ENCODE results near the gene MAML2. TPM values are rescaled to one million over a fixed set of nuclear protein-coding genes. Genes with fewer than 3 reads are reported as not detected.

The MAML2 gene
- total RNA-seq, 4 donors from 2014 or later: 34.3 to 58.8 (median 56.0) TPM

DNA sequence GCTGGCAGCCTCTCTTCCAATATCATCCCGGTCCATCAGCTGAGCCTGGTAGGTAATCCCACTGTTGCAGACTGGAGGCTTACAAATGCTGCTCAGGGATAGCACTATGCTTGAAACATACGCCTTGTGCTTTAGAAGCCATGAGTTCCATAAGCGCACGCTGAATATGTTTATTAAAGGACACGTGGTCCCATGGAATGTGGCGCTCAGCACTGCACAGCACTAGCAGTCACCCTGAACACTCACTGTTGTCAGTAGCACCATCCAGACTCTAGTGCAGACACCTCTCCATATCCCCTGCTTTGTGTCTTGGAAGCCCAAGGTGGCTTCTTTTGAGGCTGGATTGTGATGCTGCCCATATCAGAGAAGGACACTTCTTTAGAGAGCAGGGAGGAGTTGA lies 120.9 kb downstream of the MAML2 start:
- TF ChIP-seq, protein P1, sequence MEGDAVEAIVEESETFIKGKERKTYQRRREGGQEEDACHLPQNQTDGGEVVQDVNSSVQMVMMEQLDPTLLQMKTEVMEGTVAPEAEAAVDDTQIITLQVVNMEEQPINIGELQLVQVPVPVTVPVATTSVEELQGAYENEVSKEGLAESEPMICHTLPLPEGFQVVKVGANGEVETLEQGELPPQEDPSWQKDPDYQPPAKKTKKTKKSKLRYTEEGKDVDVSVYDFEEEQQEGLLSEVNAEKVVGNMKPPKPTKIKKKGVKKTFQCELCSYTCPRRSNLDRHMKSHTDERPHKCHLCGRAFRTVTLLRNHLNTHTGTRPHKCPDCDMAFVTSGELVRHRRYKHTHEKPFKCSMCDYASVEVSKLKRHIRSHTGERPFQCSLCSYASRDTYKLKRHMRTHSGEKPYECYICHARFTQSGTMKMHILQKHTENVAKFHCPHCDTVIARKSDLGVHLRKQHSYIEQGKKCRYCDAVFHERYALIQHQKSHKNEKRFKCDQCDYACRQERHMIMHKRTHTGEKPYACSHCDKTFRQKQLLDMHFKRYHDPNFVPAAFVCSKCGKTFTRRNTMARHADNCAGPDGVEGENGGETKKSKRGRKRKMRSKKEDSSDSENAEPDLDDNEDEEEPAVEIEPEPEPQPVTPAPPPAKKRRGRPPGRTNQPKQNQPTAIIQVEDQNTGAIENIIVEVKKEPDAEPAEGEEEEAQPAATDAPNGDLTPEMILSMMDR (IDR thresholded peaks at IDR 0.05; ENCODE audit: low read depth): no peak

DNA sequence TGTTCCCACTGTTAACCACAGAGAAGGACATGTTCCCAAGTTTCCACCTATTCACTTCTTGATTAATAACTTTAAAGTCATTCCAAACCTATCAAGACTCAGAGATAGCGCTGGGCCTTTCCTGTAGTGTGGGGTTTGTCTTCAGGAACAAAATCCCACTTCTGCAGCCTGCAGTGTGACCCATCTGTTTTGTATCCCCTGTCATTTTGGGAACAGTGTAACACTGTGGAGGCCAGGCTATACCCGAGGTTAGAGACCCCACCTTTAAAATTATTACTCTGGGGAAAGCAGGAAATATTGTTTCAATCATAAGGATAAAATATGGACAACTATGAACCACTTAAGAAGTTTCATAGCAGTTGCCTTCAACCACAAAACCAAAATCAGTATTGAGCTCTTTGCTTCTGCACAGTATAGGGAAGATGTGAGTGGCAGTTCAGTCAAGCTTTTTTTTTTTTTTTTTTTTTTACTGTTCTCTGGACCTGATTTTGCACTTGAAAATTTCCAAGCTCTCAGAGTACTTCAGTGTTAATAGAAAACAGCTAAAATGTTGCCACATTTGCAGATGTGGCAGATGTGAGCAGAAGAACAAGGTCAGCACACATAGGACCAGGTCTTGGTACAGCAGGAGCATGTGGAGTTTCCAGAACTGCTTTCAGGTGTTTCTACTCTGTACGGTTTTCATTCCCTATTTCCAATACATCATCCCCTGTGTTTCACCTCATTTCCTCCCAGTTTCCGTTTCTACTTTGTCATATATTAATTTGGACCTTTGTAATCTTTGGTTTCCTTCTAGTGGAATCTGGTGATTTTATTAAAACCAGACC lies 121.5 kb downstream of the MAML2 start:
- TF ChIP-seq, protein P1 (IDR thresholded peaks at IDR 0.05; ENCODE audit: low read depth): no peak

DNA sequence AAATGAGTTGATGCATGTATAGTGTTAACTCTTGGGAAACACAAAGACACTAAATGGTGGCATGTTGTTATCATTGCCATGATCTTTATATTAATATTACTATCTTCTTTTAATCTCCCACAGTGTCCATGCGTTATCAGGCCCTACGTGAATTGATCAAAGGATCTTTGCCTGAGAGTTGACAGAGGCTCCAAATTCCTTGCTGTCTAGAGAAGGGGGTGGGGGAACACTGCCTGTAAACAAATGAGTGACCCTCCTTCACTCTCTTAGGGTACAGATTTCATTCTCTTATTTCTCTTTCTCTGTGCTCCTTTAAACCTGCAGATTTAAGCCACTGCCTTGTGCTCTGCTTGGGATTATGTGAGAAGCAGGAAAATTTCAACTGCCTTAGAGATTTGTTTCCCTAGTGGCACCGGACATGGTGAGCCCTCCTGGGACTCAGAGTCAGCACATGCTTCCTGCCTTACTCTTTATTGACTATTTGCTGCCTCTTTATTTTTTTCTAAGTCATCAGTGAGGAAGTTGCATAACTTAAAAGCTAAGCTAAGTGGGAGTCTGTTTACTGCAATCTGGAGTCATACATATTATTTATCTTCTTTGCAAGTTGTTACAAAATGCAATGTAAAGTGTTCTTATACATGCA lies 122.9 kb downstream of the MAML2 start:
- TF ChIP-seq, protein P1 (IDR thresholded peaks at IDR 0.05; ENCODE audit: low read depth): no peak

DNA sequence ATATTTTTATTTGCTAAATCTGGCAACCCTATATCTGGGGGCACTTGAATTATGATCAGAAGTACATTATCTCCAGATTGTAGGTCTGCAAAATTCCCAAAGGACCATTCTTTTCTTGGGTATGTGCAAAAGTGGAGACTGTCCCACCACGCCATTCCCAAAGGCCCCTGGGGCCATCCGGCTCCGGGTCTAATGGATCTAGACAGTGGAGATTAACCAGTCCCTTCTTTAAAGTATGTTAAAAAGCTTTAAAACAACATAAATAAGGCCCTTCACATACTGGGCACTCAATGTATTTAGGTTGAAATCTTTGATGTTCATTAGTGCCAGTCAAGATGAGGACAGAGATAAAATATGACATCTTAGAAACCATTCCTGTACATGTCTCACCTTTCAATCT lies 124.1 kb downstream of the MAML2 start:
- TF ChIP-seq, protein P1 (IDR thresholded peaks at IDR 0.05; ENCODE audit: low read depth): no peak

DNA sequence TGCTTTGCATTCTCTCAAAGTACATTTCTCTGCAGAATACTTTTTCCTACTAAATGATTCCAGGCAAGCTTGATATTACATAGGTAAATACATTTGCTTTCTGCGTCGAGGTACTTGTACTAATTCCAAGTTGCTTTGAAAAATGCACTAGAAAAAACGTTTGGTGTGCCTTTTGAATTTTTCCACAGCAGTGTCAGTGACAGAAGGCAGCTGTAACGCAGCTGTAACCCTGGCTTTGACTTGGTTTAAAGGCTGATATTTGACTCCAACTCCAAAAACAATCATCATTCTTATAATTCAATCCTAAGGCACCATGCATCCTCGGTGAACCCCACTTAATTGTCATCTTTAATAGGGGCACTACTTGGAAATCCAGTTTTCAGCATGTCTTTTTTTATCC lies 125.0 kb downstream of the MAML2 start:
- TF ChIP-seq, protein P1 (IDR thresholded peaks at IDR 0.05; ENCODE audit: low read depth): no peak

DNA sequence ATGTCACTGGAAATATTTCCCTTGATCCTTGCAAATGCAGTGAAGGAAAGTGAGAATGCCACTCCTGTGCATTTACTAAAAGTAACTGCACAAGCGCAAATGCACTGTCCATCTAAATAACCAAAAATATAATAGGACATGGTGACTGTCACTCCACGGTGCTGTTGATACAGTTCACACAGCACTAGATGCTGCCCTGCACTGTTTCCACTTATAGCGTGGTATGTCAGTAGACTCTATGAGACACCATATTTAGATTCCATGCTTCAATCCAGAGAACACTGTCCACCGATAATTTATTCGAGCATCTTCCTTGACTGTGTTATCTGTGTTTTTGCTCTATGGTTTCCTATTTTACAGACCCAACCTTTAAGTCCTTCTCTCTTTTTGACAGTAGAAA lies 125.8 kb downstream of the MAML2 start:
- TF ChIP-seq, protein P1 (IDR thresholded peaks at IDR 0.05; ENCODE audit: low read depth): no peak

DNA sequence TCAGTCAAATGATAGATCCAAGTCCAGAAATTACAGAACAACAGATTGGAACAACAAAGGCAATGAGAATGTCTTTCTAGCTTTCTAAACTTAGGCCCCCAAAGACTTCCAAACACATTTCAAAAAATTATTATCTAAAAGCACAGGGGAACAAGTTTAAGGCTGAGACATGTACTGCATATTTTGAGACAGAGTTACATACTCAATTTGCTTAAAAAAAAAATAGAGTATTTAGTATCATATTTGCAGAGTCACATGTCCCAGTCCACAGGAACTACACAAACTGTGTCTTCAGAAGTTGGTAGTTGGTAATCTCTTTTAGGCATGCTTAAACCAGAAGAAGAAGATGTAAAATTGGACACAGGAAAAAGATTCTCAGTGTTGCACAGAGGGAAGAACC lies 127.2 kb downstream of the MAML2 start:
- TF ChIP-seq, protein P1 (IDR thresholded peaks at IDR 0.05; ENCODE audit: low read depth): no peak
